Smooth muscle cell (in vitro differentiated cells): Measurements from ENCODE around the gene KCNMA1. TPM values are rescaled to one million over a fixed set of nuclear protein-coding genes. Genes with fewer than 3 reads are reported as not detected.
A peak's percentile ranks its signal among the peaks of the same experiment; 100 is the strongest.

Experiments
- DNase-seq: peaks from one replicate; lab custom pipeline; 2025; ENCODE audit not compliant: unreplicated experiment; lab: John Stamatoyannopoulos, UW
- H2AFZ ChIP-seq: fragments of 200-600 bp; sonication (generic); 2 replicates; pipeline ENCODE4 v1.6.0; 2016; ENCODE audit warnings: antibody characterized with exemption, low read depth, mild to moderate bottlenecking
- H3F3A ChIP-seq: fragments of 200-600 bp; sonication (generic); 2 replicates; pipeline ENCODE4 v1.6.0; 2017; ENCODE audit warnings: antibody characterized with exemption, low read depth
- H3K27ac ChIP-seq: fragments of 200-600 bp; sonication (generic); 2 replicates; pipeline ENCODE4 v1.5.1; 2016; ENCODE audit warnings: low read depth, mild to moderate bottlenecking
- H3K27me3 ChIP-seq: fragments of 200-600 bp; sonication (generic); 2 replicates; pipeline ENCODE4 v1.6.1; 2016; ENCODE audit warnings: low read depth, mild to moderate bottlenecking
- H3K36me3 ChIP-seq: fragments of 200-600 bp; sonication (generic); 2 replicates; pipeline ENCODE4 v1.5.1; 2016; ENCODE audit warnings: low read depth
- H3K4me1 ChIP-seq: fragments of 200-600 bp; sonication (generic); 2 replicates; pipeline ENCODE4 v1.5.1; 2016; ENCODE audit warnings: low read depth
- H3K4me2 ChIP-seq: fragments of 200-600 bp; sonication (generic); 2 replicates; pipeline ENCODE4 v1.6.0; 2016; ENCODE audit warnings: mild to moderate bottlenecking
- H3K4me3 ChIP-seq: fragments of 200-600 bp; sonication (generic); 2 replicates; pipeline ENCODE4 v1.5.1; 2016; ENCODE audit warnings: mild to moderate bottlenecking
- H3K79me2 ChIP-seq: fragments of 200-600 bp; sonication (generic); 2 replicates; pipeline ENCODE4 v1.6.0; 2016; ENCODE audit warnings: low read depth, mild to moderate bottlenecking
- H3K9ac ChIP-seq: fragments of 200-600 bp; sonication (generic); 2 replicates; pipeline ENCODE4 v1.6.0; 2016; ENCODE audit warnings: low read depth
- H3K9me3 ChIP-seq: fragments of 200-600 bp; sonication (generic); replicated peaks from 2 replicates; pipeline ENCODE4 v1.5.1; 2016; ENCODE audit warnings: low read depth
- H4K20me1 ChIP-seq: fragments of 200-600 bp; sonication (generic); 2 replicates; pipeline ENCODE4 v1.6.0; 2016; ENCODE audit warnings: low read depth
- WGBS: methylation state at CpG from one replicate; pipeline ENCODE4 v1.1.7; 2016; ENCODE audit warnings: low lambda C conversion rate; 5-methylcytosine and 5-hydroxymethylcytosine counted together
- polyA plus RNA-seq: library from polyadenylated mRNA; unstranded; fragments of >200 nt; fragmentation: Nextera tagmentation; extraction: Ambion mirVana; gene quantifications from 2 replicates; pipeline ENCODE4 v1.2.1, GENCODE V29; 2016
- total RNA-seq: library from RNA; depleted of rRNA; stranded (reverse); fragments of >200 nt; gene quantifications from 2 replicates; pipeline ENCODE4 v1.2.3, GENCODE V29; 2014
- TF ChIP-seq, protein P1 (sequence below): fragments of 200-600 bp; sonication (generic); IDR thresholded peaks from 2 replicates; pipeline ENCODE4 v1.5.1; 2017; ENCODE audit warnings: borderline replicate concordance, mild to moderate bottlenecking, antibody characterized with exemption; ENCODE audit not compliant: insufficient read depth, poor library complexity, severe bottlenecking

Gene KCNMA1
- total and polyA plus RNA-seq, 2 experiments from 2014 or later: 9.1 to 23.4 TPM

DNA sequence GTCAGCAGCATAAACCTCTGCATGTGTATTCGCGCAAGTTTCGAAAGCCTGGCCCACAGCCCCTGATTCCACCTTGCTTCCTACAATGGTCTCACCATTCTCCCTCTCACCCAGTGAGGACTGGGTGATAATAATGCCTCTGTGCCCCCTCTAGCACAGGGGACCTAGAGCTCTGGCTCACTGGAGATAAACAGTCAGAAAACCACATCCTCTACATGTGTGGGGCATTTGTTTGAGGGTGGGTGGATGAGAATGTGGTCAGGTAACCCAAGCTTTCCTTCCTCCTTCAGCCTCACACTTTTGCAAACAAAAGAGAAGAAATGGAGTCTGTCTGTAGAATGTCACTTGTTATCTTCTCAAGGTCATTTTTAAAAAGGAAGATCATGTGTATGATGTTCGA lies 373.5 kb downstream of the KCNMA1 start:
- DNase-seq: no peak
- Histone ChIP-seq H3K27ac (no peak overlapping the region), H2AFZ (no peak overlapping the region), H3F3A (no peaks in the 10 kb centered on the region), H3K4me2 (peak overlapping the region; percentile 39), H3K27me3 (no peaks in the 10 kb centered on the region), H3K9me3 (no peaks in the 10 kb centered on the region), H3K4me1 (peaks cover 9% of the 10 kb centered on the region), H3K4me3 (no peak overlapping the region), H3K79me2 (no peaks in the 10 kb centered on the region), H4K20me1 (no peaks in the 10 kb centered on the region), H3K36me3 (no peaks in the 10 kb centered on the region), H3K9ac (no peak overlapping the region)
- WGBS: 96% methylated on average over 4 of the region's 4 CpGs
- TF ChIP-seq, protein P1, sequence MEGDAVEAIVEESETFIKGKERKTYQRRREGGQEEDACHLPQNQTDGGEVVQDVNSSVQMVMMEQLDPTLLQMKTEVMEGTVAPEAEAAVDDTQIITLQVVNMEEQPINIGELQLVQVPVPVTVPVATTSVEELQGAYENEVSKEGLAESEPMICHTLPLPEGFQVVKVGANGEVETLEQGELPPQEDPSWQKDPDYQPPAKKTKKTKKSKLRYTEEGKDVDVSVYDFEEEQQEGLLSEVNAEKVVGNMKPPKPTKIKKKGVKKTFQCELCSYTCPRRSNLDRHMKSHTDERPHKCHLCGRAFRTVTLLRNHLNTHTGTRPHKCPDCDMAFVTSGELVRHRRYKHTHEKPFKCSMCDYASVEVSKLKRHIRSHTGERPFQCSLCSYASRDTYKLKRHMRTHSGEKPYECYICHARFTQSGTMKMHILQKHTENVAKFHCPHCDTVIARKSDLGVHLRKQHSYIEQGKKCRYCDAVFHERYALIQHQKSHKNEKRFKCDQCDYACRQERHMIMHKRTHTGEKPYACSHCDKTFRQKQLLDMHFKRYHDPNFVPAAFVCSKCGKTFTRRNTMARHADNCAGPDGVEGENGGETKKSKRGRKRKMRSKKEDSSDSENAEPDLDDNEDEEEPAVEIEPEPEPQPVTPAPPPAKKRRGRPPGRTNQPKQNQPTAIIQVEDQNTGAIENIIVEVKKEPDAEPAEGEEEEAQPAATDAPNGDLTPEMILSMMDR: no peak

GRCh38 chr10:77263700-77264099 lies 373.9 kb downstream of the KCNMA1 start:
- no peaks in the 10 kb centered on the region for H3K79me2 ChIP-seq
- no peaks in the 10 kb centered on the region for H3K36me3 ChIP-seq
- H4K20me1 ChIP-seq: no peaks in the 10 kb centered on the region
- 95% methylated on average over 4 of the region's 4 CpGs for WGBS
- H2AFZ ChIP-seq: no peak overlapping the region
- no peaks in the 10 kb centered on the region for H3F3A ChIP-seq
- no peak overlapping the region for H3K9ac ChIP-seq
- H3K4me2 ChIP-seq: peak overlapping the region; percentile 39
- no peak overlapping the region for H3K4me3 ChIP-seq
- H3K27me3 ChIP-seq: no peaks in the 10 kb centered on the region
- no peak overlapping the region for H3K27ac ChIP-seq
- TF ChIP-seq, protein P1: no peak
- H3K4me1 ChIP-seq: peaks cover 9% of the 10 kb centered on the region
- H3K9me3 ChIP-seq: no peaks in the 10 kb centered on the region
- no peak for DNase-seq

DNA sequence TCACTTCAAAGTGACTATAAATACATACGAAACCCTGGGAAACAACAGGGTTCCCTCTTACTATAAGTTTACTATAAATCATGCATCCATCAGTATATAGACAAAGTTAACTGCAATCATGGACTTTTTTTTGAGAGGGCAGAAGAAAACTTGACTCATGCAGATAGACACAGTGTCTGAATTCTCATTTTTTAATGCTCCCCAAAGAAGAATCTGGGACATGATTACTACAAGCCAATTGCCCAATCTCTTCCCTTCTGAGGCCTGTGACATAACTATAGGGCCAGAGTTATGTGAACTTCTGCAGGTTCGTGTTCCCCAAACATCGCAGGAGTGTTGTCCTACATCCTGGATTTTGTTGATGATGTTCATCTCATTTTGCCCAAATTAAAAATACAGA lies 376.5 kb downstream of the KCNMA1 start:
- Histone ChIP-seq H3K4me2 (no peak overlapping the region), H2AFZ (no peak overlapping the region), H3F3A (no peaks in the 10 kb centered on the region), H4K20me1 (no peaks in the 10 kb centered on the region), H3K79me2 (no peaks in the 10 kb centered on the region), H3K36me3 (no peaks in the 10 kb centered on the region), H3K4me3 (no peak overlapping the region), H3K27me3 (no peaks in the 10 kb centered on the region), H3K4me1 (no peaks in the 10 kb centered on the region), H3K27ac (no peak overlapping the region), H3K9me3 (no peaks in the 10 kb centered on the region), H3K9ac (no peak overlapping the region)
- no peak for DNase-seq
- WGBS: 82% methylated on average over 3 of the region's 3 CpGs
- TF ChIP-seq, protein P1: no peak

DNA sequence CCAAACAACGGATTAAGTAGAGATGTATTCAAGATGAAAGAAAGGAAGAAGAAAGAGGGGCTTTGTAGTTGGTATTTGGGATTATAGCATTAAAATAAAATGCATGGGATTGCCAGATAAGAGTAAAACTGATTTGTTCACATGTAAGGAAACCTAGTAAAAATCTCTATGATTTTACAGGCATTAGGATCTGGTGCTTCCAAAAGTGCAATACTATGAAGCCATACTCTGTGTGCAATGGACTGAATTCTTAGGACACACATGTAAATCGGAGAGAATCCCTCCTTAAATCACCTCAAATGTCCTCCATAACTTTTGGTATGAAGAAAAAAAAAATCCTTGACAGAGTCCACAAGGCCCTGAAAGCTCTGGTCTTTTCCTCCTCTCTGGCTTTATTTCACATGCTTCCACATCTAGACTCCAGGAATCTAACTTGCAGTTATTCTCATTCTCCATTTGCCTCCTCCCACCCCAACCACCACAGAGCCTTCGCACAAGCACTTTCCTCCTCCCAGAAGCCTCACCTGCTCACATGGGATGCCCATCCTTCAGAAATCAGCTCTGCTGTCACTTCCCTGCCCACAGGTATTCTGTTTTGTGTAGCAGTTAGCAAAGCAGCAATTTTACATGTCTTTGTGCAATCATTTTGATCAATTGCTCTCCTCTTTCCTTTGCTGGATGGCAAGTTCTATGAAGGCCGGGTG lies 378.3 kb downstream of the KCNMA1 start:
- Histone ChIP-seq H3K9me3 (no peaks in the 10 kb centered on the region), H3K79me2 (no peaks in the 10 kb centered on the region), H3K4me3 (no peak overlapping the region), H4K20me1 (no peaks in the 10 kb centered on the region), H3K27ac (no peak overlapping the region), H2AFZ (no peak overlapping the region), H3K4me1 (no peaks in the 10 kb centered on the region), H3F3A (no peaks in the 10 kb centered on the region), H3K27me3 (no peaks in the 10 kb centered on the region), H3K36me3 (no peaks in the 10 kb centered on the region), H3K9ac (no peak overlapping the region), H3K4me2 (no peak overlapping the region)
- no peak for DNase-seq
- 79% methylated on average over 4 of the region's 4 CpGs for WGBS
- TF ChIP-seq, protein P1: no peak
